Muscle of arm (tissue), 12 donors: Measurements from ENCODE around the gene PPP3CA. TPM values are rescaled to one million over a fixed set of nuclear protein-coding genes. Genes with fewer than 3 reads are reported as not detected.
"Not testable (repeated sequence)": the region's sequence is repeated elsewhere in the genome, so short reads cannot be mapped to it uniquely, and the experiment has no call there.

Experiments used
- DNase-seq: peaks from one replicate; pipeline ENCODE4 v3.0.0-alpha.2; 2013
- polyA plus RNA-seq, 12 donors: library from polyadenylated mRNA; unstranded; fragments of 120-200 nt; gene quantifications; one replicate each; pipeline ENCODE4 v1.2.1, GENCODE V29; 2013; ENCODE audit not compliant: insufficient read length in 12 of 12

The PPP3CA gene
- polyA plus RNA-seq, 12 donors, result 27.4 to 1,285 (median 33.7) TPM

DNA sequence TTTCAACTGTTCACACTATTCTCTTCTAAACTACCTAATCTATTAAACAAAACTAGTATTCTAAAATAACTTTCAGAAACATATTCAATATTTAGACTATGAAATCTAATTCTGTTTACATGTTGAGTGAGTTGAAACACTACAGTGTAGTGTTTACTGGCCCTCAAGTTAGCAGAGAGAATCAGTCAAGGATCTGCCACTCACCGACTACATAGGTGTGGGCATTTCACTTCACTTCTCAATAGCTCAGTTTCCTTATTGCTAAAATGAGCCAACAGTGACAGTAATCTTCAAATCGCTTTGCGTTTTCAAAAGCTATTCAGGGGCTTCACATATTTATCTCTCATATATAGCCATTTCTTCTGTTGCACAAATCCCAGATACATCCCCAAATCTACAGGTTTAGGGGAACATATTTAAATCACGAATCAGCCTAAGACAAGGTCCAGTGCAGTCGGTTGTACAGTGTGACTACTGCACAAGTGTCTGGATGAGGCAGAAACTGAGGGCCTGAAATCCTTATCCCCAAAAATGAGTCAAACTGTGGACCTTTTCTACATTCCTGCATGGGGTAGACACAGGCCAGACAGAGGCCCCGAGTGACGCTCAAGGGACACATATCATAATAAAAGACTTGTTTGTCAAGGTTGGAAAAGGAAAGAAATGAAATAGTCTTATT lies 129.8 kb downstream of the PPP3CA start:
- DNase-seq, result no peak

- no peak for DNase-seq
Measured at GRCh38 chr4:101211146-101211553, 136.2 kb downstream of the PPP3CA start.

DNA sequence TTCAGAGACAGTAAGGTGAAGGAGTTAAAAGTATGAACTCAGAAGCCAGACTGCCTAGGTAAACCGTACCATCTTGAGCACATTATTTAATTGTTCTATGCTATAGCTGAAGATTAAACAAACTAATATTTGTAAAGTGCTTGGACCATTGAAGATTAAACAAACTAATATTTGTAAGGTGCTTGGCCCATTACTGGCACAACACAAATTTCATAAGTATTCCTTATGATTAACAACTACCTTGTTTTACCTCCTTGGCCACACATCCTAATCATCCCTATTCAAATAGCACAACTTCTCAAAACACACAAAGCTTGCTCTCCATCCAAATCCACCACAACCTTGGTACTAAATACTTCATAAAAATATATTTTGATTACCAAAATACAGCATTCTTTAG lies 137.0 kb downstream of the PPP3CA start:
- no peak for DNase-seq

DNA sequence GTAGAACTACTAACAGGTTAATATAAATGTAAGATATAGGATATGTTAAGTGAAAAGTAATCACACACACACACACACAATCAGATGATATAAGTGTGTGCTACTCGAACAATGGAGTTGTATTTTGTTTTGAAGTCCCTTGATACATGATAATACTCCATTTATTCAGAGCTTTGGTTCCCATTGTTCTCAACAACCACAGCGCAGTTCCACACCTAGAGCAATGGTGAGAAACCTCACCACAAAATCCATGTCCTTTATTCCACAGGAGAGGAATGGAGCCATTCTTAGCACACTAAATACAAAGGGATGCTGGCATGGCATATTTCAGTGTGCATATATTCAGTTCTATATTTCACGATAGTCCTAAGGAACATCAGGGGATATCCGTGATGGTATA lies 139.2 kb downstream of the PPP3CA start:
- no peak for DNase-seq

DNA sequence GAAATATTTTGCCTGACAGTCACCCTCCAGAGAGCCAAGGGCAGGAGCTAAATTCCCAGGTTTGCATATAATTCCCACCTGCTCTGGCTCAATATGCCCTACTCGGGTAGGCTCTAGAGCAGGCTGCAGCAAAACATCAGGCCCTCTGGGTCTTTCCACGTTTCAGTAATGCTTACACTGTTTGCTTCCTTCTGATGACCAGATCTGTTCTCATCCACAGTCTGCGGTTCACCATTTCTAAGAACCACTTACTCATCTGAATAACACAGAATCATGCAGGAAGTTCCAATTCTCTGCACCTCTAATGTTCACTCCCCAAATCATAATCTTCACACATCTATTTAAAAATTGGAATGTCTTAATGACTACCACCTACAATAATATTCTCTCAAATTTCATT lies 141.4 kb downstream of the PPP3CA start:
- DNase-seq, result no peak

- DNase-seq, result no peak
Measured at GRCh38 chr4:101201421-101201820, 145.9 kb downstream of the PPP3CA start.

GRCh38 chr4:101200561-101200960 lies 146.8 kb downstream of the PPP3CA start:
- DNase-seq, result no peak

DNA sequence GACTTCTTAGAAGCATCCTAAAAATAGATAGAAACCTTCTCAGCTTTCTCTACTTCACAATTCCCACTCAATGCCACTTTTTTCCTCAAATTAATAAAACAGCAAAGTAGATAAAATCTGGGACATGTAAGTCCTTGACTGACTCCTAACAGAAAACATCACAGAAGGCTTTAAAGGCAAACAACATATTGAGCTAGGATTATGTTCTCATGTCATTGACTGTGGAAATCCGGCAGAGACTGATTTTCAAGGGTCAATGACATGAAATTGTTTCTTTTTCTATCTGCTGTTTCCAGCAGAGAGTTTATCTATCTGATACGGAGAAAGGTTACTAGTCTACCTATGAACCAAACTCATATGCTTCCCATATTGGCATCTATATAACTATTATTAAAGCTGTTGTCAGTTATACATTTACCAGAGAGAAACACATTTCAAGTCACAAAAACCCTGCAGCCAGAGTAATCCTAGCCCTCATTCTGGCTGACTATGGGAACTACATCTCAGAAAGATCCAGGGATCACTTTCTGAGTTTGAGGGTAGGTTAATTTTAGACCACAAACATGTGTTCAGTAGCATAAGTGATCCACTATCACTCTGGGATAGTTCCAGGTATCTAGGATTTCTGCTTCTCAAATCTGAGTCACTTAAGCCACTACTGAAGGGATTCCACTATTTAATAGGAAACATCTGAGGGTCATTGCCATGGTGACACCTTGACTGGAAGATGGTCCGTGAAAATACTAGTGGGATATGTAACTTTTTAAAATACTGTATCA lies 147.6 kb downstream of the PPP3CA start:
- no peak for DNase-seq

- DNase-seq, result no peak
Measured at GRCh38 chr4:101198682-101199339, 148.5 kb downstream of the PPP3CA start.

DNA sequence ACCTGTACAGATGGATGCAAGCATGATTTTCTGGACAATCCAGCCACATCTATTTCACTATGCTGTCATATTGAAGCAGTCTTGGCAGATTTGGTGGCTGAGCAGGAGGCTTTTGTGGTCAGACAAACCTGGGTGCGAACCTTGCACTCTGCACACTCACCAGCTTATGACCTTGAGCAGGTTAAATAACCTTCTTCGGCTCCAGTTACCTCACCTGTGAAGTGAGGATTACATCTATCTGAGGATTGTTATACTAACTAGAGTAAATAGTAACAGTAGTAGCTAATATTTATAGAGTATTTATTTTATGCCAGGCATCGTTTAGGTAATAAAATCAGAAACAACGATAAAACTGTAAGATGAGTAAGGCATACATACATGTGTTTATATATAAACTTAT lies 150.0 kb downstream of the PPP3CA start:
- DNase-seq, result no peak

DNA sequence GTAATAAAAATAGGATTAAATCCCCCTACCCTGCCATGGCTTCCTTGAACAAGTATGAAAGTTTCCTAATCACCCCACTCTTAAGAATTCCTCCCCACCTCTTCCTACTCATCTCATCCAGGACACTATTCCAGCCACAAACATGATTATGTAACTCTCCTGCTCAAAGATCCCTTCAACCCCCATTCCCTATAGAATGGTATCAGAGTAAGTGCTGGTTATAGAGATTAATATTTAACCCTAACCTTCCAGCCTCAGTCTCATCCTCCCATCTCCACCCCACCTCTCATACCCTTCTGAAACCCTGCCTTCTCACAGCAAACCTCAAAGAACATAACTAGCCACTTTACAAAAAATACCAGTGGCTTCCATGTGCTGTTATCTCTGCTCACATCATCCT lies 155.1 kb downstream of the PPP3CA start:
- DNase-seq, result no peak

DNA sequence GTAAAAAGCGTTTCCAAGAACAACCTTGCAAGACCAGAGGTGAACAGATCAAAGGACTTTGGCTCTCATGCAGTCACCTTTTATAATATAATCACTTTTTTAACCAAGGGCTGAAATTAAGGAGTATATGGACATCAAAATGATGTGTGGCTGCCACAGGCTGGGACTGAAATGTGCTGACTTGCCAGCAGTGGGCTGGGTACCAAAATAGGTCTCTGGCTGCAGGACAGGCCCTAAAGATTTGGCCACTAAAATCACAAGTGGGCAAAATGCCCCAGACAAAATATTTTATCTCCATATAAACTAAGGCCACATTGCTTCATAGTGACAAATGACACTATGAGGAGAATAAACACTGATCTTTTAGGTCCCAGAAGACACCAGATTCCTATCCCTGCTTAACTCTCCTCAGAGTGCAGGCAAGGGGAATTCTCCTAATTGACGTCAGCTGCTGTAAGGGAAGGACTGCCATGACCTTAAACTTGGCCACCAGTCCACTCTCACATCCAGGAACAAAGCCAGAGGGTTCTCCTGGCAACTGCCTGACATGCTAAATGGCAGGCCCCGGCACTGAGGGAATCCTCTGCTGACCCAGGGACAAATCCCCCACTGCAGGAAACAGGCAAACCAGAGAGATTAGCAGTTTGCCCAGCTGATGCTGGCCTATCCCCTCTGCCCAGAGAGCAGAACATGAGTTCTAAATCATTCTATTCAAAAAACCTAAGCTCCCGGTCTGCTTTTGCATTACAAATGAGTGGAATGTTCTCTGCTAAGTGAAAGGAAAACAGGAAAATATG lies 155.8 kb downstream of the PPP3CA start:
- DNase-seq, result peak; percentile 83

DNA sequence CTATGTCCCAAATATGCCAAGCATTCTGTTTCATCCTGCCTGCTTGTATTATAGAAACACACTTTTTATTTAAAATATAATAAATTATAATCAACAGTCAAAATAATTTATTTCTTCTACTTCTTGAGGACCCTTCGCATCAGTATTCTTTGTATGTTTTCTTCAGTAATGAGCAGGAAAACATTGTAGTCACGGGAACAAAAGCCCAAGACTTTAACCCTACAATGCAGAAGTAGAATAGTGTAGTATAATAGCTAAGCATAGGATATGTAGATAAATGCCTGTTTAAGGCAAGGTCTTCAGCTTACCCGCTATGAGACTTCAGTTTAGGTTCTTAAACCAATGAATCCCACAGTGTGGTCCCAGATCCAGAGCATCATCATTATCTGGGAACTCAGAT lies 156.6 kb downstream of the PPP3CA start:
- DNase-seq, result no peak

- no peak for DNase-seq
Measured at GRCh38 chr4:101188906-101189305, 158.4 kb downstream of the PPP3CA start.

DNA sequence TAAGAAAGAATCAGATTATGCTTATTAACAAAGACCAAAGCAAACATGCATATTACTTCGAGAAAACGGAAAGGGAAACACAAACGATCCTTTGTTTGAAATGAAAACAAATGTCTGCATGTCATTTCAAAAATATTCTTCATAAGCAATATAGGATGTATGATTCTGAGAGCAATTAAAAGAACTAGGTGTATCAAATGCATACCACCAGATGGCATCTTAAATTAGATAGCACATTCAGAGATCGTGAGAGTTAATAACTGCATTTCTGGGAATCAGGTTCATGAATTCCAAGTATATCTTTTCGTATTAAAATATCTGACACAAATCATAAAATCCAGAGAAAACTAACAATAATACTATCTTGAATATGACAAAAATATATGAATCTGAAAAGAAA lies 159.5 kb downstream of the PPP3CA start:
- DNase-seq, result no peak

DNA sequence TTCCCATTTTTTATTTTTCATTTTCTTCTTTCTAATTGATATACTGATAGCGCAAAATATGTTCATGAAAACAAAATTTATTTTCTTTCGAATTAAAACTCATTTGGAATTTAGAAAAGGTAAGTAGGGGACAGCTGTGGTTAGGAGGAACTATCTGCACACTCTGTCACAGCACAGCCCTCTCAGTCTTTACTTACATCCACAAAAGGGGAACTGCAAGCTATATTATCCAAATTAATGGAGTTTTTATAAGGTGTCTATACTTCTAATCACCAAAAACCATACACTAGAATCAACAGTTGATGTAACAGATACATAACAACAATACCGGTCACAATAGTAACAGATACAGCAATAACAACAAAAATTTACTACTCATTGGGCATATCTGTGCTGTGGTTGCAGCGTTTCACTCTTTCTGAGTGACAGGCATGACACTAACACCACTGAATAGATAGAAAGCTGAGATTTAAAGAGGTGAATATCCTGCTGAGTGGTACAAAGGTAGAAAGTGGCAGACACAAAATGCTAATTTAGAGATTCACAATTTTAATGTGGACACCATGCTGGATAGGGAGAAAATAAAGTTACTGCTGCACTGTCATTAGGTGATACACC lies 160.7 kb downstream of the PPP3CA start:
- no peak for DNase-seq

- no peak for DNase-seq
Measured at GRCh38 chr4:101184668-101185067, 162.7 kb downstream of the PPP3CA start.

DNA sequence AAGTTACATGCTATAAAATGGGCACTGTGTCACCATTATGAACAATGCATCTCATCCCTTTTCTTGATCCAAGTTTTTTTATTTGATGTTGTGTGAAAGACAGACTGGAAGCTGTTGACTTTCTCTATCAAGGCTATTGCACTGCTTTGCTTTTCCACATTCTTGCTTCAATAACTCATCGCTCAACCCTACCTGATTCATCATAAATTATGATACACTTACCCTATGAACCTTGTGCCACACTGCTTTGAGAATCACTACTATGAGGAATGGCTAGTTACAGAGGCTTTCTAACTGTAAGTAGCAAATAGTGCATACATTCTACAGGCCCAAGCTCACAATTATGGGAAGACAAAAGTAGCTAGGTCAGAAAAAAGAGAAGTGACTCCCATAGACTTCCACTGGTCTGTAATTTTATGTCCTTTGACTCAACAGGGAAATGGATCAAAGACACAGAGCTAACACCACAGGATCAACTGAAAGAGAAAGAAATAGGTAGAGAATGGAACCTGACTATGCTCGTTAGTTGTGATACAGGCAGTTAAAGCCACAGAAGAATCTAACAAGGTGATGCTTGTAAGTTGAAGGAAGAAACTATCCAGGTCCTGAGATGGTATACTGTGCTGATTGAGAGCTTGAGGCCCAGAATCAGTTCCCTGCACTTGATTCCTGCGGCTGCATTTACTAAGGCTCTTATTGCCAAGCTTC lies 163.5 kb downstream of the PPP3CA start:
- DNase-seq, result no peak

- DNase-seq, result no peak
Measured at GRCh38 chr4:101183221-101183620, 164.1 kb downstream of the PPP3CA start.

- DNase-seq, result not testable (repeated sequence)
Measured at GRCh38 chr4:101182688-101183087, 164.6 kb downstream of the PPP3CA start.

- no peak for DNase-seq
Measured at GRCh38 chr4:101178731-101179130, 168.6 kb downstream of the PPP3CA start.
